Type B pancreatic cell (in vitro differentiated cells): ENCODE measurements around the gene SLC22A23. TPM values are rescaled to one million over a fixed set of nuclear protein-coding genes. Genes with fewer than 3 reads are reported as not detected.
A peak's percentile ranks its signal among the peaks of the same experiment; 100 is the strongest.

ENCODE experiments used
- DNase-seq: peaks from one replicate; pipeline ENCODE4 v3.0.0; 2021; ENCODE audit warnings: mixed read lengths; ENCODE audit not compliant: unreplicated experiment; ENCODE audit errors: extremely low spot score
- H3K27ac Mint-ChIP-seq: 2 replicates; pipeline ENCODE4 v1.8.0; 2021; ENCODE audit warnings: mild to moderate bottlenecking, mixed read lengths
- H3K27me3 Mint-ChIP-seq: 2 replicates; pipeline ENCODE4 v1.8.0; 2021; ENCODE audit warnings: mixed read lengths
- H3K36me3 Mint-ChIP-seq: 2 replicates; pipeline ENCODE4 v1.8.0; 2021; ENCODE audit warnings: mixed read lengths
- H3K4me1 Mint-ChIP-seq: one replicate; pipeline ENCODE4 v1.8.0; 2021; ENCODE audit warnings: mixed read lengths; ENCODE audit not compliant: unreplicated experiment
- H3K4me3 Mint-ChIP-seq: 2 replicates; pipeline ENCODE4 v1.8.0; 2021; ENCODE audit warnings: mild to moderate bottlenecking, mixed read lengths
- H3K9me3 Mint-ChIP-seq: 2 replicates; pipeline ENCODE4 v1.8.0; 2021; ENCODE audit warnings: mixed read lengths
- total RNA-seq: library from RNA; stranded (reverse); gene quantifications from 2 replicates; pipeline ENCODE4 v1.2.1, GENCODE V29; 2021; ENCODE audit warnings: low replicate concordance
- TF ChIP-seq, protein P1 (sequence below): fragments of 200-600 bp; sonication (generic); conservative IDR thresholded peaks from 2 replicates; pipeline ENCODE4 v1.5.0; 2021; ENCODE audit warnings: antibody characterized with exemption, mild to moderate bottlenecking

SLC22A23 gene
- total RNA-seq, 1 donor from 2014 or later: 36.6 TPM

DNA sequence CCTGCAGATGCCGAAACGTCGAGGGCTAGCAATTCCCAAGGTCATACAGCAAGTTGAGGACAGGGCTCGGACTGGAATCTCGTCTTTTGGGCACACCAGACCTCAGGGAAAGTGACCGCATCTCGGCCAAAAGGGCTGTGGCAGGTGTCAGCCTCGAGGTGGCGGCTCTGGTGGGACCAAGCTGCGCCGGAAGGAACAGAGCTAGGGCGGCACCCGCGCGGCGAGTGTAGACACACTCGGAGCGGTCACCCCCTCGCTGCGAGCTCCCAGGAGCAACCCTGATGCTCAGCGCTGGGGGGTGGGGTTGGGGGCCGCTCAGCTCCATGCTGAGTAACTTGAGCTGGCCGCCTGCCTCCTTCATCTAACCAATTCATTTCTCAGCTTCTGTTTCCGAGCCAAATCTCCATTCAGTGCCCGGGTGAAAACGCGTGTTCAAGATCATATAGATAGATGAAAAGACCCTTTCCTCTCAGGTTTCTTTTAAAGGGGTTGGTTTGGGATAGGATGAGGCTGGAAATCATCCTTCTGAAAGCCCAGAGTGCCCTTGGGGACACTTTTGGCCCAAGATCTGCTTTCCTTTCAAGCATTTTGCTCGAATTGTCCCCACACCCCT, 227.2 kb downstream of the SLC22A23 start:
- DNase-seq: peak; percentile 77
- H3K4me1 Mint-ChIP-seq: peaks cover 37% of the 10 kb centered on the region
- peaks cover 7% of the 10 kb centered on the region for H3K36me3 Mint-ChIP-seq
- H3K4me3 Mint-ChIP-seq: peak overlapping the region; percentile 96
- no peaks in the 10 kb centered on the region for H3K9me3 Mint-ChIP-seq
- H3K27me3 Mint-ChIP-seq: peaks cover 68% of the 10 kb centered on the region
- peak overlapping the region; percentile 90 for H3K27ac Mint-ChIP-seq
- TF ChIP-seq, protein P1, sequence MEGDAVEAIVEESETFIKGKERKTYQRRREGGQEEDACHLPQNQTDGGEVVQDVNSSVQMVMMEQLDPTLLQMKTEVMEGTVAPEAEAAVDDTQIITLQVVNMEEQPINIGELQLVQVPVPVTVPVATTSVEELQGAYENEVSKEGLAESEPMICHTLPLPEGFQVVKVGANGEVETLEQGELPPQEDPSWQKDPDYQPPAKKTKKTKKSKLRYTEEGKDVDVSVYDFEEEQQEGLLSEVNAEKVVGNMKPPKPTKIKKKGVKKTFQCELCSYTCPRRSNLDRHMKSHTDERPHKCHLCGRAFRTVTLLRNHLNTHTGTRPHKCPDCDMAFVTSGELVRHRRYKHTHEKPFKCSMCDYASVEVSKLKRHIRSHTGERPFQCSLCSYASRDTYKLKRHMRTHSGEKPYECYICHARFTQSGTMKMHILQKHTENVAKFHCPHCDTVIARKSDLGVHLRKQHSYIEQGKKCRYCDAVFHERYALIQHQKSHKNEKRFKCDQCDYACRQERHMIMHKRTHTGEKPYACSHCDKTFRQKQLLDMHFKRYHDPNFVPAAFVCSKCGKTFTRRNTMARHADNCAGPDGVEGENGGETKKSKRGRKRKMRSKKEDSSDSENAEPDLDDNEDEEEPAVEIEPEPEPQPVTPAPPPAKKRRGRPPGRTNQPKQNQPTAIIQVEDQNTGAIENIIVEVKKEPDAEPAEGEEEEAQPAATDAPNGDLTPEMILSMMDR: peak; percentile 45

DNA sequence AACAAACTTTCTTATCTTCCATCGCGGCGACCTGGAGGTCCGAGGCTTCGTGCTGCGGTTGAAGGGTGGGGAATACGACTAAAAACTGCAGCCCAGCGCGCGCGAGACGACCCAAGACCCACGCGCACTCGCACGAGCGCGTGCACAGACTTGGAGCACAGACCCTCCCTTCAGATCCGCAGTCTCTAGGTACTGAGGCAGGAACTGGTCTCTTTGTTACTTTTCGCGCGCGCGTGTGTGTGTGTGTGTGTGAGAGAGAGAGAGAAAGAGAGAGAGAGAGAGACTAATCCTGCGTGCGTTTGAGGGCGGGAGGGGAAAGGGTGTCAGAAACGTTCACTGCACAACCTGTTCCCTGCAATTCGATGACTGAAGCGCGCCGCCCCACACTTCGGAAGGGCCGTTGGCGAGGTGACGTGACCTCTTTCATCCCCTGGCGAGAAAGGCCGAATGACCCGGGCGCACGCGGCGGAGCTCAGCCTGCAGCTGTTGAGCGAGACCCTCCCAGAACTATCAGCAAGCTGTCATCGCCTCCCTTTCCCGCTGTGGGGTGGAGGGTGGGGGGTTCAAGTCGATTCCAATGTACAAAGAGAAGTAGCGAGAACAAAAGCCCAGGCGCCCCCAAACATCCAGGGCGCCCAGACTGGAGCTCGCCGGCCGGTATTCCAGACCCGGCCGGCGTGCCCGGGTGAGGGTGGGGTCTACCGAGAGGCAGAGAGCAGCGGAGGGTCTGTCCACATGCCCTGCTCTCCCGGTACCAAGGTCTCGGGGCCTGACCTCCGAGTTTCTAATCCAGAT, 227.9 kb downstream of the SLC22A23 start:
- peaks cover 30% of the 10 kb centered on the region for H3K4me1 Mint-ChIP-seq
- peak overlapping the region; percentile 96 for H3K4me3 Mint-ChIP-seq
- TF ChIP-seq, protein P1: no peak
- DNase-seq: peak; percentile 79
- H3K27ac Mint-ChIP-seq: peak overlapping the region; percentile 90
- no peaks in the 10 kb centered on the region for H3K9me3 Mint-ChIP-seq
- H3K36me3 Mint-ChIP-seq: peaks cover 14% of the 10 kb centered on the region
- H3K27me3 Mint-ChIP-seq: peaks cover 66% of the 10 kb centered on the region

DNA sequence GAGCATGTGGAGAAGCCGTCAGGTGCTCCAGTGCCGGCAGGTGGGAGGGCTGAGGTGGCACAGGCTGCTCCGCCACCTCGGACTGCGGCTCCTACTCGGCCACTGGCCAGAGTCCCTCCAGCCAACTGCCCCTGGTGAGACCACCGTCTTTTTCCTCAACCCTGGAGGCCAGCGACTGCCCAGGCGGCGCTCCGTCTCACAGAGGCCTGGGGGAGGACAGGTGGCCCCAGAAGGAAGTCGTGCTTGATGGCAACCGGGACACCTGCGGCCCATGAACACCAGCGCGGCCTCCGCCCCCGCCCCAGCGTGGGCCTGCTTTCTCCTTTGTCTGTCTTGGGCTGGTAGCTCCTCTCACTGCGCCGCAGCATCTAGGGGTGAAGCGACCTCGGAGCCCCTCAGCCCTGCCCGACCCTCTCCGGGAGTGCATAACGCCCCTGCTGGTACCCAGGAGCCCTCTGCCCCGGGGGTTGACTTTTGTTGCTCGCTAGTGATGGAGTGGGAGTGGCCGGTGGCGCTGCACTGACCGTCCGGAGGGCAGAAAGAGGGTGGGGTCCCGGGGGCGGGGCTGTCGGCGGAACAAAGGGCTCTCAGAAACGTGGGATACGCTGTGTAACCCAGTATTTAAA, 228.7 kb downstream of the SLC22A23 start:
- H3K4me3 Mint-ChIP-seq: peak overlapping the region; percentile 96
- no peaks in the 10 kb centered on the region for H3K9me3 Mint-ChIP-seq
- H3K4me1 Mint-ChIP-seq: peaks cover 24% of the 10 kb centered on the region
- H3K27me3 Mint-ChIP-seq: peaks cover 63% of the 10 kb centered on the region
- H3K36me3 Mint-ChIP-seq: peaks cover 18% of the 10 kb centered on the region
- TF ChIP-seq, protein P1: peak; percentile 40
- peak; percentile 84 for DNase-seq
- H3K27ac Mint-ChIP-seq: peak overlapping the region; percentile 90

GRCh38 chr6:3227363-3228045, 229.3 kb downstream of the SLC22A23 start, which contains the start of gene TUBB2B:
TSS of gene TUBB2B (minus strand) at chr6:3227653. CDS start at chr6:3227543, 110 bp downstream.
- Mint-ChIP-seq H3K4me1 (peaks cover 19% of the 10 kb centered on the region), H3K4me3 (peak within 1 kb of the TSS; percentile 96), H3K27ac (peak within 1 kb of the TSS; percentile 90), H3K27me3 (peaks cover 56% of the 10 kb centered on the region), H3K9me3 (no peaks in the 10 kb centered on the region), H3K36me3 (peaks cover 18% of the 10 kb centered on the region)
- TF ChIP-seq, protein P1: no peak
- peak; percentile 86 for DNase-seq
